ENCODE data around the gene GM2A.
A peak's percentile ranks its signal among the peaks of the same experiment; 100 is the strongest.

Gene GM2A

GRCh38 chr5:151310932-151311331, 57.9 kb downstream of the GM2A start:
- no peaks in the 10 kb centered on the region for H3K36me3 ChIP-seq (ENCODE audit: insufficient read depth)
- no peaks in the 10 kb centered on the region for H3K4me1 ChIP-seq (ENCODE audit: low read depth, poor library complexity, severe bottlenecking)
- no peaks in the 10 kb centered on the region for H3K27me3 ChIP-seq (ENCODE audit: insufficient read depth, low read depth)
- H3K27ac ChIP-seq, result no peak overlapping the region
- TF ChIP-seq, protein P1, sequence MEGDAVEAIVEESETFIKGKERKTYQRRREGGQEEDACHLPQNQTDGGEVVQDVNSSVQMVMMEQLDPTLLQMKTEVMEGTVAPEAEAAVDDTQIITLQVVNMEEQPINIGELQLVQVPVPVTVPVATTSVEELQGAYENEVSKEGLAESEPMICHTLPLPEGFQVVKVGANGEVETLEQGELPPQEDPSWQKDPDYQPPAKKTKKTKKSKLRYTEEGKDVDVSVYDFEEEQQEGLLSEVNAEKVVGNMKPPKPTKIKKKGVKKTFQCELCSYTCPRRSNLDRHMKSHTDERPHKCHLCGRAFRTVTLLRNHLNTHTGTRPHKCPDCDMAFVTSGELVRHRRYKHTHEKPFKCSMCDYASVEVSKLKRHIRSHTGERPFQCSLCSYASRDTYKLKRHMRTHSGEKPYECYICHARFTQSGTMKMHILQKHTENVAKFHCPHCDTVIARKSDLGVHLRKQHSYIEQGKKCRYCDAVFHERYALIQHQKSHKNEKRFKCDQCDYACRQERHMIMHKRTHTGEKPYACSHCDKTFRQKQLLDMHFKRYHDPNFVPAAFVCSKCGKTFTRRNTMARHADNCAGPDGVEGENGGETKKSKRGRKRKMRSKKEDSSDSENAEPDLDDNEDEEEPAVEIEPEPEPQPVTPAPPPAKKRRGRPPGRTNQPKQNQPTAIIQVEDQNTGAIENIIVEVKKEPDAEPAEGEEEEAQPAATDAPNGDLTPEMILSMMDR (conservative IDR thresholded peaks at IDR 0.05; ENCODE audit: low read depth, low read length), result no peak
- H3K4me3 ChIP-seq (IDR thresholded peaks at IDR 0.05; ENCODE audit: insufficient read depth, low read depth, low read length), result no peak overlapping the region
- H3K79me2 ChIP-seq (ENCODE audit: insufficient read depth, low read depth), result no peaks in the 10 kb centered on the region
- no peaks in the 10 kb centered on the region for H4K20me1 ChIP-seq (ENCODE audit: insufficient read depth)
- H3K4me2 ChIP-seq, result no peak overlapping the region
- H2AFZ ChIP-seq (ENCODE audit: low read depth), result no peak overlapping the region
- no peak overlapping the region for H3K9ac ChIP-seq

GRCh38 chr5:151312756-151313324, 59.9 kb downstream of the GM2A start:
- Histone ChIP-seq H4K20me1 (ENCODE audit: insufficient read depth) (no peaks in the 10 kb centered on the region), H3K4me3 (IDR thresholded peaks at IDR 0.05; ENCODE audit: insufficient read depth, low read depth, low read length) (no peak overlapping the region), H3K4me1 (ENCODE audit: low read depth, poor library complexity, severe bottlenecking) (no peaks in the 10 kb centered on the region), H3K27me3 (ENCODE audit: insufficient read depth, low read depth) (no peaks in the 10 kb centered on the region), H3K79me2 (ENCODE audit: insufficient read depth, low read depth) (no peaks in the 10 kb centered on the region), H3K36me3 (ENCODE audit: insufficient read depth) (no peaks in the 10 kb centered on the region), H3K27ac (no peak overlapping the region), H3K9ac (no peak overlapping the region), H3K4me2 (no peak overlapping the region), H2AFZ (ENCODE audit: low read depth) (no peak overlapping the region)
- TF ChIP-seq, protein P1 (conservative IDR thresholded peaks at IDR 0.05; ENCODE audit: low read depth, low read length), result no peak

DNA sequence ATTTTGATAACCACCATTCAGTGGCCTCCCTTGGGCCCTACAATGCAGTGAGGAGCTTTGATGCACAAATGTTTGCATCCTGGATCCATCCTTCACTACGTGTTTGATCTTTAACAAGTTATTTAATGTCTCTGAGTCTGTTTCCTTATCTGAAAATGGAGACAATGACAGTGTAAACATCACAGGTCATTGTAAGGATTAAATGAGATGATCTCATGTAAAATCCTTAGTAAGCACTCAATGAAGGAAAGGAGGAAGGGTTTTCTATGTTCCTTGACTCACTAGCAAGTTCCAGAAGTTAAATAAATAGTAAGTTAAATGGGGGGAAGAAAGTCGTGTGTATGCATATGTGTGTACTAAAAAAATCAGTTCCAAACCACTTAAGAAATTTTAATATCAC, 60.4 kb downstream of the GM2A start:
- no peak overlapping the region for H3K27ac ChIP-seq
- no peak overlapping the region for H2AFZ ChIP-seq (ENCODE audit: low read depth)
- no peaks in the 10 kb centered on the region for H3K27me3 ChIP-seq (ENCODE audit: insufficient read depth, low read depth)
- no peak overlapping the region for H3K4me3 ChIP-seq (IDR thresholded peaks at IDR 0.05; ENCODE audit: insufficient read depth, low read depth, low read length)
- H3K4me1 ChIP-seq (ENCODE audit: low read depth, poor library complexity, severe bottlenecking), result no peaks in the 10 kb centered on the region
- no peak overlapping the region for H3K4me2 ChIP-seq
- H3K9ac ChIP-seq, result no peak overlapping the region
- TF ChIP-seq, protein P1 (conservative IDR thresholded peaks at IDR 0.05; ENCODE audit: low read depth, low read length), result no peak
- H3K36me3 ChIP-seq (ENCODE audit: insufficient read depth), result no peaks in the 10 kb centered on the region
- no peaks in the 10 kb centered on the region for H4K20me1 ChIP-seq (ENCODE audit: insufficient read depth)
- no peaks in the 10 kb centered on the region for H3K79me2 ChIP-seq (ENCODE audit: insufficient read depth, low read depth)

GRCh38 chr5:151315998-151316597, 63.1 kb downstream of the GM2A start:
- H3K4me3 ChIP-seq (IDR thresholded peaks at IDR 0.05; ENCODE audit: insufficient read depth, low read depth, low read length), result no peak overlapping the region
- H3K36me3 ChIP-seq (ENCODE audit: insufficient read depth), result no peaks in the 10 kb centered on the region
- H3K4me2 ChIP-seq, result no peak overlapping the region
- no peaks in the 10 kb centered on the region for H3K27me3 ChIP-seq (ENCODE audit: insufficient read depth, low read depth)
- no peak overlapping the region for H3K9ac ChIP-seq
- H2AFZ ChIP-seq (ENCODE audit: low read depth), result no peak overlapping the region
- no peaks in the 10 kb centered on the region for H3K79me2 ChIP-seq (ENCODE audit: insufficient read depth, low read depth)
- no peaks in the 10 kb centered on the region for H3K4me1 ChIP-seq (ENCODE audit: low read depth, poor library complexity, severe bottlenecking)
- no peaks in the 10 kb centered on the region for H4K20me1 ChIP-seq (ENCODE audit: insufficient read depth)
- TF ChIP-seq, protein P1 (conservative IDR thresholded peaks at IDR 0.05; ENCODE audit: low read depth, low read length), result peak; percentile 84
- no peak overlapping the region for H3K27ac ChIP-seq

Data from KMS-11 (cell line).